IMR-90 (cell line): Measurements from ENCODE around the gene PSME3. TPM values are rescaled to one million over a fixed set of nuclear protein-coding genes. Genes with fewer than 3 reads are reported as not detected.
A peak's percentile ranks its signal among the peaks of the same experiment; 100 is the strongest.

Experiments
- ATAC-seq: fragments of 200-7000 bp; cut with Tn5 transposase; 2 replicates; pipeline ENCODE4 v1.9.1; 2020; ENCODE audit warnings: low read depth, mild to moderate bottlenecking, moderate library complexity
- BruUV-seq: library from RNA; stranded (reverse); fragments of 400-500 nt; replicated peaks from 2 replicates; lab custom pipeline; 2021; lab: Mats Ljungman, UMichigan
- CTCF ChIA-PET: fragments of 300-600 bp; formaldehyde crosslinking; extraction: SDS; loops from one replicate; lab custom pipeline; 2021; ENCODE audit warnings: antibody characterized with exemption; lab: Yijun Ruan, JAX
- POLR2A ChIA-PET: fragments of 300-600 bp; sonication (Branson Sonifier 250); formaldehyde crosslinking; loops from one replicate; lab custom pipeline; 2022; ENCODE audit warnings: antibody characterized with exemption; ENCODE audit not compliant: unreplicated experiment; lab: Charles Lee
- DNase-seq: peaks from one replicate; pipeline ENCODE4 v3.0.0; 2013
- H2AFZ ChIP-seq: replicated peaks from 2 replicates; pipeline ENCODE3; 2013; ENCODE audit warnings: low read length, mild to moderate bottlenecking; ENCODE audit not compliant: poor library complexity
- H2AK5ac ChIP-seq: 2 replicates; pipeline ENCODE4 v1.6.1; 2013; ENCODE audit warnings: low read depth, low read length, inconsistent platforms
- H2AK9ac ChIP-seq: replicated peaks from 2 replicates; pipeline ENCODE3; 2013; ENCODE audit warnings: mild to moderate bottlenecking, low read depth, low read length, moderate library complexity; ENCODE audit not compliant: poor library complexity
- H2BK120ac ChIP-seq: 2 replicates; pipeline ENCODE4 v1.6.1; 2013; ENCODE audit warnings: low read depth, low read length, inconsistent platforms
- H2BK15ac ChIP-seq: 3 replicates; pipeline ENCODE4 v1.6.1; 2013; ENCODE audit warnings: low read depth, low read length, inconsistent platforms
- H2BK20ac ChIP-seq: 2 replicates; pipeline ENCODE4 v1.6.1; 2013; ENCODE audit warnings: low read depth, mild to moderate bottlenecking, inconsistent platforms, low read length, moderate library complexity
- H2BK5ac ChIP-seq: 2 replicates; pipeline ENCODE4 v1.6.1; 2013; ENCODE audit warnings: mild to moderate bottlenecking, low read depth, low read length, inconsistent platforms; ENCODE audit not compliant: poor library complexity, severe bottlenecking
- H3K14ac ChIP-seq: replicated peaks from 2 replicates; pipeline ENCODE4 v1.6.1; 2013; ENCODE audit warnings: low read depth, low read length, inconsistent platforms
- H3K18ac ChIP-seq: 2 replicates; pipeline ENCODE4 v1.6.1; 2013; ENCODE audit warnings: low read depth, low read length, control low read depth
- H3K23ac ChIP-seq: 2 replicates; pipeline ENCODE4 v1.6.1; 2013; ENCODE audit warnings: low read depth, low read length, inconsistent platforms
- H3K27ac ChIP-seq: 2 replicates; pipeline ENCODE4 v1.5.1; 2013; ENCODE audit warnings: mild to moderate bottlenecking, control low read depth, low read length; ENCODE audit not compliant: insufficient read depth
- H3K27me3 ChIP-seq: 2 replicates; pipeline ENCODE4 v1.6.1; 2013; ENCODE audit warnings: low read length; ENCODE audit not compliant: control insufficient read depth, insufficient read depth
- H3K36me3 ChIP-seq: 2 replicates; pipeline ENCODE4 v1.6.1; 2013; ENCODE audit warnings: low read length, mixed read lengths; ENCODE audit not compliant: control insufficient read depth, insufficient read depth
- H3K4ac ChIP-seq: 2 replicates; pipeline ENCODE4 v1.6.1; 2013; ENCODE audit warnings: low read depth, low read length, inconsistent platforms
- H3K4me1 ChIP-seq: 2 replicates; pipeline ENCODE4 v1.6.1; 2013; ENCODE audit warnings: low read length, mixed read lengths; ENCODE audit not compliant: control insufficient read depth, insufficient read depth
- H3K4me2 ChIP-seq: 2 replicates; pipeline ENCODE4 v1.6.1; 2013; ENCODE audit warnings: low read depth, mild to moderate bottlenecking, control low read depth, low read length, moderate library complexity
- H3K4me3 ChIP-seq: 2 replicates; pipeline ENCODE4 v1.5.1; 2013; ENCODE audit warnings: low read depth, mild to moderate bottlenecking, control low read depth, low read length, moderate library complexity; ENCODE audit not compliant: insufficient read depth
- H3K56ac ChIP-seq: 2 replicates; pipeline ENCODE4 v1.6.1; 2013; ENCODE audit warnings: low read length, inconsistent platforms; ENCODE audit not compliant: insufficient read depth; ENCODE audit errors: extremely low read depth
- H3K79me1 ChIP-seq, 2 experiments: 2 replicates each; pipeline ENCODE4 v1.6.1; 2013; ENCODE audit warnings: low read length in 2 of 2, inconsistent platforms in 1 of 2, low read depth in 1 of 2
- H3K9ac ChIP-seq: 2 replicates; pipeline ENCODE4 v1.6.1; 2013; ENCODE audit warnings: low read depth, low read length, control low read depth
- H3K9me1 ChIP-seq: 2 replicates; pipeline ENCODE4 v1.6.1; 2013; ENCODE audit warnings: low read length, inconsistent platforms; ENCODE audit not compliant: insufficient read depth
- H3K9me3 ChIP-seq: 2 replicates; pipeline ENCODE4 v1.6.1; 2013; ENCODE audit warnings: low read length; ENCODE audit not compliant: control insufficient read depth, insufficient read depth
- H4K20me1 ChIP-seq: 2 replicates; pipeline ENCODE4 v1.6.1; 2013; ENCODE audit warnings: low read length, inconsistent platforms; ENCODE audit not compliant: insufficient read depth
- H4K5ac ChIP-seq: 2 replicates; pipeline ENCODE4 v1.6.1; 2013; ENCODE audit warnings: mild to moderate bottlenecking, low read depth, low read length, control low read depth
- H4K8ac ChIP-seq, 2 experiments: 2 replicates each; pipeline ENCODE4 v1.6.1; 2013; ENCODE audit warnings: low read depth in 2 of 2, low read length in 2 of 2, control low read depth in 1 of 2, inconsistent platforms in 1 of 2
- H4K91ac ChIP-seq: 2 replicates; pipeline ENCODE4 v1.6.1; 2013; ENCODE audit warnings: low read depth, low read length, inconsistent platforms; ENCODE audit not compliant: insufficient read depth
- BHLHE40 ChIP-seq: fragments of 150-350 bp; IDR thresholded peaks from 2 replicates; pipeline ENCODE4 v1.6.1; 2016; ENCODE audit warnings: mild to moderate bottlenecking, low read depth, low read length
- CEBPB ChIP-seq: IDR thresholded peaks from 2 replicates; pipeline ENCODE4 v1.6.1; 2012; ENCODE audit warnings: low read depth, low read length, improper control_type of control experiment
- CHD1 ChIP-seq: IDR thresholded peaks from 2 replicates; pipeline ENCODE4 v1.6.1; 2012; ENCODE audit warnings: low read depth, low read length, improper control_type of control experiment
- FOS ChIP-seq: fragments of 150-350 bp; IDR thresholded peaks from 2 replicates; pipeline ENCODE4 v1.6.1; 2016; ENCODE audit warnings: low read depth, low read length
- MAFK ChIP-seq: IDR thresholded peaks from 2 replicates; pipeline ENCODE4 v1.6.1; 2012; ENCODE audit warnings: low read depth, low read length, improper control_type of control experiment
- MAZ ChIP-seq: IDR thresholded peaks from 2 replicates; pipeline ENCODE4 v1.6.1; 2012; ENCODE audit warnings: low read depth, mild to moderate bottlenecking, low read length, improper control_type of control experiment, moderate library complexity, borderline replicate concordance
- MXI1 ChIP-seq: IDR thresholded peaks from 2 replicates; pipeline ENCODE4 v1.6.1; 2012; ENCODE audit warnings: low read depth, mild to moderate bottlenecking, low read length, moderate library complexity, borderline replicate concordance
- NFE2L2 ChIP-seq: fragments of 150-350 bp; IDR thresholded peaks from 2 replicates; pipeline ENCODE4 v1.6.1; 2016; ENCODE audit warnings: low read depth, mild to moderate bottlenecking, low read length
- POLR2A ChIP-seq: IDR thresholded peaks from 2 replicates; pipeline ENCODE4 v1.6.1; 2012; ENCODE audit warnings: mild to moderate bottlenecking, low read depth, low read length
- RAD21 ChIP-seq: IDR thresholded peaks from 2 replicates; pipeline ENCODE4 v1.6.1; 2012; ENCODE audit warnings: low read length, improper control_type of control experiment
- RFX5 ChIP-seq: IDR thresholded peaks from 2 replicates; pipeline ENCODE4 v1.8.0; 2012; ENCODE audit warnings: low read depth, mild to moderate bottlenecking, low read length, moderate library complexity
- SMC3 ChIP-seq: fragments of 150-350 bp; IDR thresholded peaks from 2 replicates; pipeline ENCODE4 v1.6.1; 2016; ENCODE audit warnings: low read depth, mild to moderate bottlenecking, antibody characterized with exemption, low read length, moderate library complexity
- WGBS, 2 experiments: methylation state at CpG; one replicate each; pipeline versions ENCODE4 v1.1.5 to v1.1.7; 2013; ENCODE audit warnings: missing lambda C conversion rate in 2 of 2; ENCODE audit not compliant: insufficient read length in 1 of 2; ENCODE audit errors: extremely low coverage in 2 of 2; 5-methylcytosine and 5-hydroxymethylcytosine counted together
- dilution Hi-C: fragments of 300-500 bp; cut with HindIII; formaldehyde crosslinking; loops from one replicate; pipeline ENCODE4 v1.14.3; 2018; ENCODE audit warnings: low sequenced_read_pairs; ENCODE audit not compliant: unreplicated experiment
- in situ Hi-C: fragments of 300-500 bp; cut with MboI; formaldehyde crosslinking; loops from 3 replicates; pipeline ENCODE4 v1.14.3; 2019; ENCODE audit warnings: low sequenced_read_pairs, inconsistent platforms, mixed read lengths
- intact Hi-C: fragments of 100-400 bp; cut with micrococcal nuclease; formaldehyde crosslinking; loops from 2 replicates; pipeline ENCODE4 v1.10.0; 2022
- polyA plus RNA-seq, 3 experiments: library from polyadenylated mRNA; depleted of rRNA; stranded (reverse); fragments of >200 nt; gene quantifications; 2 replicates each; pipeline ENCODE4 v1.2.3, GENCODE V29; 2012; ENCODE audit warnings: low replicate concordance in 1 of 3
- total RNA-seq: library from RNA; depleted of rRNA; stranded (reverse); fragments of >200 nt; gene quantifications from 2 replicates; pipeline ENCODE4 v1.2.3, GENCODE V29; 2012
- TF ChIP-seq, protein P1 (sequence below): fragments of 150-350 bp; IDR thresholded peaks from 2 replicates; pipeline ENCODE4 v1.6.1; 2016; ENCODE audit warnings: low read depth, mild to moderate bottlenecking, low read length, moderate library complexity, borderline replicate concordance
- TF ChIP-seq, protein P2 (sequence below): conservative IDR thresholded peaks from 2 replicates; pipeline ENCODE4 v1.5.1; 2012; ENCODE audit warnings: mild to moderate bottlenecking, low read depth, low read length, improper control_type of control experiment

The PSME3 gene
- total and polyA plus RNA-seq, 2 of the 4 experiments (the other 2 are of a cell fraction): 72.4 to 100 TPM

DNA sequence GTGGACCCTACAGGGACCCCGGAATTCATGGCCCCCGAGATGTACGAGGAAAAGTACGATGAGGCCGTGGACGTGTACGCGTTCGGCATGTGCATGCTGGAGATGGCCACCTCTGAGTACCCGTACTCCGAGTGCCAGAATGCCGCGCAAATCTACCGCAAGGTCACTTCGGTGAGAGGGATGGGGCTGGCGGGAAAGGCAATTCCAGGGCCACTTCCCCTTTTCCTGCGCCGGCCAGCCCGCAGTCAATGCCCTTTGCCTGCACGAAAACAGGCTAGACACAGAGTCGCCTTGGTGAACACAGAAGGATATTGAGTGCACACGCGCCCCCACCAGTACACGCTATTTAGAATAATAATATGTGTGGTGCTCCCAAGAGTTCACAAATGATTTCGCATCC, 48.8 kb upstream of the PSME3 start:
- H2AK9ac ChIP-seq: peak overlapping the region; percentile 98
- ATAC-seq: no peak
- H3K4me2 ChIP-seq: no peak overlapping the region
- H3K56ac ChIP-seq: no peak overlapping the region
- POLR2A ChIA-PET: no interaction called here
- peak overlapping the region; percentile 90 for H3K14ac ChIP-seq
- peaks cover 8% of the 10 kb centered on the region for H3K36me3 ChIP-seq
- dilution Hi-C loops: no loop called here
- peak overlapping the region; percentile 43; the same call in 1 of the 2 replicates for H4K91ac ChIP-seq
- peak overlapping the region; percentile 93 for H2BK120ac ChIP-seq
- no peaks in the 10 kb centered on the region for H3K27me3 ChIP-seq
- H3K4me3 ChIP-seq: no peak overlapping the region
- peak overlapping the region; percentile 75; the same call in 1 of the 2 replicates for H3K23ac ChIP-seq
- peak overlapping the region; percentile 66; the same call in 2 of the 3 replicates for H2BK15ac ChIP-seq
- peak overlapping the region; percentile 92 for H2BK20ac ChIP-seq
- H3K27ac ChIP-seq: no peak overlapping the region
- intact Hi-C loops: no loop called here
- H3K18ac ChIP-seq: no peak overlapping the region
- peaks cover 0 to 44% of the 10 kb centered on the region in 2 experiments for H3K79me1 ChIP-seq
- DNase-seq: no peak
- H4K5ac ChIP-seq: no peak overlapping the region
- H3K4me1 ChIP-seq: peaks cover 26% of the 10 kb centered on the region
- no TSS peak for BruUV-seq
- peak overlapping the region; percentile 37 to 85; a peak in 1 of 4 replicates for H4K8ac ChIP-seq
- H3K9ac ChIP-seq: no peak overlapping the region
- H3K9me3 ChIP-seq: no peaks in the 10 kb centered on the region
- H2AFZ ChIP-seq: peak overlapping the region; percentile 85
- H3K9me1 ChIP-seq: peaks cover 31% of the 10 kb centered on the region
- peak overlapping the region; percentile 98 for H2AK5ac ChIP-seq
- in situ Hi-C loops: no loop called here
- peak overlapping the region; percentile 36 for H2BK5ac ChIP-seq
- peak overlapping the region; percentile 92 for H3K4ac ChIP-seq
- CTCF ChIA-PET: no interaction called here
- TF ChIP-seq, protein P1, sequence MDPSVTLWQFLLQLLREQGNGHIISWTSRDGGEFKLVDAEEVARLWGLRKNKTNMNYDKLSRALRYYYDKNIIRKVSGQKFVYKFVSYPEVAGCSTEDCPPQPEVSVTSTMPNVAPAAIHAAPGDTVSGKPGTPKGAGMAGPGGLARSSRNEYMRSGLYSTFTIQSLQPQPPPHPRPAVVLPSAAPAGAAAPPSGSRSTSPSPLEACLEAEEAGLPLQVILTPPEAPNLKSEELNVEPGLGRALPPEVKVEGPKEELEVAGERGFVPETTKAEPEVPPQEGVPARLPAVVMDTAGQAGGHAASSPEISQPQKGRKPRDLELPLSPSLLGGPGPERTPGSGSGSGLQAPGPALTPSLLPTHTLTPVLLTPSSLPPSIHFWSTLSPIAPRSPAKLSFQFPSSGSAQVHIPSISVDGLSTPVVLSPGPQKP: no peak
- TF ChIP-seq BHLHE40 (no peak), FOS (no peak), CEBPB (no peak), MAZ (no peak), RFX5 (no peak), CHD1 (no peak), POLR2A (no peak), NFE2L2 (no peak), SMC3 (no peak), MXI1 (no peak), RAD21 (no peak), MAFK (no peak)
- TF ChIP-seq, protein P2, sequence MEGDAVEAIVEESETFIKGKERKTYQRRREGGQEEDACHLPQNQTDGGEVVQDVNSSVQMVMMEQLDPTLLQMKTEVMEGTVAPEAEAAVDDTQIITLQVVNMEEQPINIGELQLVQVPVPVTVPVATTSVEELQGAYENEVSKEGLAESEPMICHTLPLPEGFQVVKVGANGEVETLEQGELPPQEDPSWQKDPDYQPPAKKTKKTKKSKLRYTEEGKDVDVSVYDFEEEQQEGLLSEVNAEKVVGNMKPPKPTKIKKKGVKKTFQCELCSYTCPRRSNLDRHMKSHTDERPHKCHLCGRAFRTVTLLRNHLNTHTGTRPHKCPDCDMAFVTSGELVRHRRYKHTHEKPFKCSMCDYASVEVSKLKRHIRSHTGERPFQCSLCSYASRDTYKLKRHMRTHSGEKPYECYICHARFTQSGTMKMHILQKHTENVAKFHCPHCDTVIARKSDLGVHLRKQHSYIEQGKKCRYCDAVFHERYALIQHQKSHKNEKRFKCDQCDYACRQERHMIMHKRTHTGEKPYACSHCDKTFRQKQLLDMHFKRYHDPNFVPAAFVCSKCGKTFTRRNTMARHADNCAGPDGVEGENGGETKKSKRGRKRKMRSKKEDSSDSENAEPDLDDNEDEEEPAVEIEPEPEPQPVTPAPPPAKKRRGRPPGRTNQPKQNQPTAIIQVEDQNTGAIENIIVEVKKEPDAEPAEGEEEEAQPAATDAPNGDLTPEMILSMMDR: no peak
- 54% methylated on average over 15 of the region's 25 CpGs; no CpG with 5 or more reads in 1 of the 2 experiments for WGBS, 2 experiments
- H4K20me1 ChIP-seq: no peaks in the 10 kb centered on the region
